MCF 10A (cell line): Measurements from ENCODE around the gene PBX3. TPM values are rescaled to one million over a fixed set of nuclear protein-coding genes. Genes with fewer than 3 reads are reported as not detected.

Experiments
- BruUV-seq: library from RNA; stranded (reverse); fragments of 400-500 nt; replicated peaks from 2 replicates; lab custom pipeline; 2021; lab: Mats Ljungman, UMichigan
- CTCF ChIA-PET: fragments of 300-600 bp; sonication (Branson Sonifier 250); formaldehyde crosslinking; extraction: SDS; loops from one replicate; lab custom pipeline; 2021; ENCODE audit warnings: antibody characterized with exemption, inconsistent platforms; lab: Yijun Ruan, JAX
- POLR2A ChIA-PET: fragments of 300-600, 350-650 bp; sonication (Branson Sonifier 250); formaldehyde crosslinking; extraction: SDS; loops from one replicate; lab custom pipeline; 2020; ENCODE audit warnings: antibody characterized with exemption, inconsistent platforms; lab: Yijun Ruan, JAX
- DNase-seq: peaks from one replicate; pipeline ENCODE4 v3.0.0-alpha.2; 2018; ENCODE audit not compliant: unreplicated experiment
- H3K27ac Mint-ChIP-seq: one replicate; pipeline ENCODE4 v1.8.0; 2022; ENCODE audit warnings: mild to moderate bottlenecking, low read depth, mixed read lengths; ENCODE audit not compliant: unreplicated experiment
- H3K27me3 Mint-ChIP-seq: one replicate; pipeline ENCODE4 v1.8.0; 2022; ENCODE audit warnings: mixed read lengths; ENCODE audit not compliant: insufficient read depth, unreplicated experiment
- H3K36me3 Mint-ChIP-seq: one replicate; pipeline ENCODE4 v1.8.0; 2022; ENCODE audit warnings: mild to moderate bottlenecking, moderate library complexity, mixed read lengths; ENCODE audit not compliant: insufficient read depth, unreplicated experiment
- H3K4me1 Mint-ChIP-seq: one replicate; pipeline ENCODE4 v1.8.0; 2022; ENCODE audit warnings: mixed read lengths; ENCODE audit not compliant: insufficient read depth, unreplicated experiment
- H3K4me3 Mint-ChIP-seq: one replicate; pipeline ENCODE4 v1.8.0; 2022; ENCODE audit warnings: mild to moderate bottlenecking, moderate library complexity, mixed read lengths; ENCODE audit not compliant: unreplicated experiment
- H3K9me3 Mint-ChIP-seq: one replicate; pipeline ENCODE4 v1.8.0; 2022; ENCODE audit warnings: mixed read lengths; ENCODE audit not compliant: unreplicated experiment
- intact Hi-C: fragments of 100-400 bp; cut with micrococcal nuclease; formaldehyde crosslinking; loops from 2 replicates; pipeline ENCODE4 v1.14.1; 2022
- total RNA-seq: library from RNA; stranded (reverse); gene quantifications from 2 replicates; pipeline ENCODE4 v1.2.3, GENCODE V29; 2022
- TF ChIP-seq, protein P1 (sequence below): fragments of 200-600 bp; IDR thresholded peaks from one replicate; pipeline ENCODE4 v1.8.0; 2022; ENCODE audit warnings: antibody characterized with exemption, mild to moderate bottlenecking; ENCODE audit not compliant: unreplicated experiment

Gene PBX3
- total RNA-seq, 1 experiment from 2014 or later = 17.5 TPM

DNA sequence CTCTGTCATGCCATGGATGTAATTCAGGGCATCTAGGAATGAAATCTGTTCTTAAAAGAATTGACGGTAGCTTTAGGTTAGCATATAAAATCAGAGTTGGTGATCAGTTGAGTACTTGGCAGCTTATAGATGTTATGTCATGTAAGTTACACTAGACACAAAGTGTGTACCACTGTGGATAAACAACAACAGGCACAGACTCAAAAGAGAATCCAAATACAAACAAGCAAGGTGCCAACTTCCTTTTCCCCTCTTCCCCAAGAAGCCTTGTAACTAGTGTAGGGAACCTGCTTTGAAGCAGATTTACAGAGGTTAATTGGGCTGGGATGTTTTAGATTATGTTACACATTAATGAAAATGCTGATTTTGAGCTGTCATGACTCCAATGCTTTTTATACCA is 167.2 kb downstream of the PBX3 start:
- H3K9me3 Mint-ChIP-seq = no peaks in the 10 kb centered on the region
- no peaks in the 10 kb centered on the region for H3K27me3 Mint-ChIP-seq
- CTCF ChIA-PET = interaction anchor here (0.5 to 0.7 kb wide), 3 partner anchors 10 to 369 kb away, joined by 3 to 4 read pairs (median 3); no protein-coding TSS in a partner anchor
- no TSS peak for BruUV-seq
- H3K36me3 Mint-ChIP-seq = no peaks in the 10 kb centered on the region
- TF ChIP-seq, protein P1, sequence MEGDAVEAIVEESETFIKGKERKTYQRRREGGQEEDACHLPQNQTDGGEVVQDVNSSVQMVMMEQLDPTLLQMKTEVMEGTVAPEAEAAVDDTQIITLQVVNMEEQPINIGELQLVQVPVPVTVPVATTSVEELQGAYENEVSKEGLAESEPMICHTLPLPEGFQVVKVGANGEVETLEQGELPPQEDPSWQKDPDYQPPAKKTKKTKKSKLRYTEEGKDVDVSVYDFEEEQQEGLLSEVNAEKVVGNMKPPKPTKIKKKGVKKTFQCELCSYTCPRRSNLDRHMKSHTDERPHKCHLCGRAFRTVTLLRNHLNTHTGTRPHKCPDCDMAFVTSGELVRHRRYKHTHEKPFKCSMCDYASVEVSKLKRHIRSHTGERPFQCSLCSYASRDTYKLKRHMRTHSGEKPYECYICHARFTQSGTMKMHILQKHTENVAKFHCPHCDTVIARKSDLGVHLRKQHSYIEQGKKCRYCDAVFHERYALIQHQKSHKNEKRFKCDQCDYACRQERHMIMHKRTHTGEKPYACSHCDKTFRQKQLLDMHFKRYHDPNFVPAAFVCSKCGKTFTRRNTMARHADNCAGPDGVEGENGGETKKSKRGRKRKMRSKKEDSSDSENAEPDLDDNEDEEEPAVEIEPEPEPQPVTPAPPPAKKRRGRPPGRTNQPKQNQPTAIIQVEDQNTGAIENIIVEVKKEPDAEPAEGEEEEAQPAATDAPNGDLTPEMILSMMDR = no peak
- no peaks in the 10 kb centered on the region for H3K4me1 Mint-ChIP-seq
- DNase-seq = no peak
- POLR2A ChIA-PET = interaction anchor here (0.6 to 1.2 kb wide), 3 partner anchors 12 to 748 kb away, joined by 3 to 5 read pairs (median 4); no protein-coding TSS in a partner anchor
- intact Hi-C loops = no loop called here
- H3K4me3 Mint-ChIP-seq = no peak overlapping the region
- H3K27ac Mint-ChIP-seq = no peak overlapping the region

DNA sequence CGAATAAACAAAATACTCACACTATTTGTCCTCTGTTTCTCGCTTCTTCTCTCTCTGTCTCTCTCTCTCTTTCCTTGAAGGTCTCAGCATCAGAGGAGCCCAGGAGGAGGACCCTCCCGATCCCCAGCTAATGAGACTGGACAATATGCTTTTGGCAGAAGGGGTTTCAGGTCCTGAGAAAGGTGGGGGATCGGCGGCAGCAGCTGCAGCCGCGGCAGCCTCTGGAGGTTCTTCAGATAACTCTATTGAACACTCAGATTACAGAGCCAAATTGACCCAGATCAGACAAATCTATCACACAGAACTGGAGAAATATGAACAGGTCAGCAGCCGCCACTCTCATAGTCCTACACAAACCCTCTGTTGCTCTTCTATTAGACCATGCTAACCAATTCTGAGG is 168.4 kb downstream of the PBX3 start:
- Mint-ChIP-seq H3K36me3 (no peaks in the 10 kb centered on the region), H3K27me3 (no peaks in the 10 kb centered on the region), H3K9me3 (no peaks in the 10 kb centered on the region), H3K4me1 (no peaks in the 10 kb centered on the region), H3K27ac (peak overlapping the region; percentile 71), H3K4me3 (no peak overlapping the region)
- intact Hi-C loops = no loop called here
- TF ChIP-seq, protein P1 = no peak
- no TSS peak for BruUV-seq
- DNase-seq = no peak
- POLR2A ChIA-PET = no interaction called here
- CTCF ChIA-PET = interaction anchor here (0.6 to 0.8 kb wide), 2 partner anchors 15 to 192 kb away, joined by 3 read pairs; no protein-coding TSS in a partner anchor

DNA sequence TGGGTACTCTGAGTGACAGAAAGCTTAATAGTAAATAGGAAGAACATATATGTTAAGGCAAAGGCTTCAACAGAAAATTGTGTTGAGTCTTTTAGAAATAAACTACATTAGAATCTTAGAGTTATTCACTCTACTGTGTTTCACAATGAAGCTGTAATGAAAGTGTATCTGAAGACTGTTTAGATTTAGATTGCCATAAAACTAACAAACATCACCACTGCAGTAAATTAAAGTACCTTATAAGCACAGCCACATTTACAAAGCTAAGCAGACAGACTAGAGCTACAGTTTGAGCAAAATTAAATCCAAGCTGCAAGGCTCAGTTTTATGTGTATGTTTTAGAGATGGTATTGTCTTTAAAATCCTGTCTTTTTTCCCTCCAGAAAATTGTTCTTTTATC is 172.4 kb downstream of the PBX3 start:
- intact Hi-C loops = no loop called here
- BruUV-seq = no TSS peak
- DNase-seq = no peak
- Mint-ChIP-seq H3K4me1 (no peaks in the 10 kb centered on the region), H3K27me3 (no peaks in the 10 kb centered on the region), H3K4me3 (no peak overlapping the region), H3K27ac (no peak overlapping the region), H3K36me3 (no peaks in the 10 kb centered on the region), H3K9me3 (no peaks in the 10 kb centered on the region)
- CTCF ChIA-PET = interaction anchor here (0.6 to 1.0 kb wide), 2 partner anchors 49 to 785 kb away, joined by 3 to 4 read pairs; no protein-coding TSS in a partner anchor
- TF ChIP-seq, protein P1 = no peak
- POLR2A ChIA-PET = interaction anchor here (0.6 to 2.2 kb wide), 5 partner anchors 11 to 229 kb away, joined by 3 to 5 read pairs (median 3); no protein-coding TSS in a partner anchor

DNA sequence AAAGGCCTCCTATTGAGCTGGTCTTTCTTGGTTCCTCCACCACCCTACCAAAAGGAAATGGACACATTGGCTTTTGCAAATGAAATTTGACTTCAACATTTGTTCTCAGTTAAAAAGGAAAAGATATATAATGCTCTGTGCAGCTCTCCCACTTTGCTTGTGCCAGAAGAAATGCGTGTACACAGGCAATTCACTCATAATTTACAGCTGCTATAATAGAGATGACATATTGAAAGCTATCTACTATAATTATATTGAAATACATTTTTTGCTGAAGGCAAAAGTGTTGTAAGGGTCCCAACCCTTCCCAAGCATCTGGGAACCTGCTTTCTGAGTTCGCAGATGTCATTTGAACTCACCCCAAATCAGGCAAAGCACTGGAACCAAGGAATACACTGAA is 173.2 kb downstream of the PBX3 start:
- H3K9me3 Mint-ChIP-seq = no peaks in the 10 kb centered on the region

More for the DNA sequence above, 173.2 kb downstream of the PBX3 start:
- H3K27me3 Mint-ChIP-seq = no peaks in the 10 kb centered on the region
- no peak overlapping the region for H3K4me3 Mint-ChIP-seq
- ChIA-PET POLR2A (interaction anchor here (0.6 to 2.2 kb wide), 4 partner anchors 12 to 230 kb away, joined by 3 to 5 read pairs (median 3); no protein-coding TSS in a partner anchor), CTCF (interaction anchor here (1.0 kb wide), 1 partner anchor 50 kb away, joined by 4 read pairs; no protein-coding TSS in a partner anchor)
- no peak overlapping the region for H3K27ac Mint-ChIP-seq
- intact Hi-C loops = no loop called here
- no peaks in the 10 kb centered on the region for H3K4me1 Mint-ChIP-seq
- no peak for DNase-seq
- no TSS peak for BruUV-seq
- H3K36me3 Mint-ChIP-seq = no peaks in the 10 kb centered on the region
- TF ChIP-seq, protein P1 = no peak
